ENCODE data around the gene CENPA.
A peak's percentile ranks its signal among the peaks of the same experiment; 100 is the strongest.

The CENPA gene

DNA sequence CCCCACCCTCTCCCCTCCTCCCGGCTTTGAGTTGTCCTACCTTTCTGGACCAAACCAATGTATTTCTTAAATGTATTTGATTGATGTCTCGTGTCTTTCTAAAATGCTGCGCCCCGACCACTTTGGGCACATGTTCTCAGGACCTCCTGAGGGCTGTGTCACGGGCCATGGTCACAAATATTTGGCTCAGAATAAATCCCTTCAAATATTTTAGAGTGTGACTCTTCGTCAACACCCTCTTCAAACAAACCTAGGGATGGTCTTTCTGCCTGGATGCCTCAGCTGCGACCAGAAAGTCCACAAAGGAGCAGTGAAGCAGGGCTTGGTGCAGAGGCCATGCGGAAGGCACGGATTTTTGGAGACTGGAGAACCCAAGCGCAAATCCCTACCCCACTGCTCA lies 22.8 kb upstream of the CENPA start:
- no peak for DNase-seq (ENCODE audit: low read depth)

DNA sequence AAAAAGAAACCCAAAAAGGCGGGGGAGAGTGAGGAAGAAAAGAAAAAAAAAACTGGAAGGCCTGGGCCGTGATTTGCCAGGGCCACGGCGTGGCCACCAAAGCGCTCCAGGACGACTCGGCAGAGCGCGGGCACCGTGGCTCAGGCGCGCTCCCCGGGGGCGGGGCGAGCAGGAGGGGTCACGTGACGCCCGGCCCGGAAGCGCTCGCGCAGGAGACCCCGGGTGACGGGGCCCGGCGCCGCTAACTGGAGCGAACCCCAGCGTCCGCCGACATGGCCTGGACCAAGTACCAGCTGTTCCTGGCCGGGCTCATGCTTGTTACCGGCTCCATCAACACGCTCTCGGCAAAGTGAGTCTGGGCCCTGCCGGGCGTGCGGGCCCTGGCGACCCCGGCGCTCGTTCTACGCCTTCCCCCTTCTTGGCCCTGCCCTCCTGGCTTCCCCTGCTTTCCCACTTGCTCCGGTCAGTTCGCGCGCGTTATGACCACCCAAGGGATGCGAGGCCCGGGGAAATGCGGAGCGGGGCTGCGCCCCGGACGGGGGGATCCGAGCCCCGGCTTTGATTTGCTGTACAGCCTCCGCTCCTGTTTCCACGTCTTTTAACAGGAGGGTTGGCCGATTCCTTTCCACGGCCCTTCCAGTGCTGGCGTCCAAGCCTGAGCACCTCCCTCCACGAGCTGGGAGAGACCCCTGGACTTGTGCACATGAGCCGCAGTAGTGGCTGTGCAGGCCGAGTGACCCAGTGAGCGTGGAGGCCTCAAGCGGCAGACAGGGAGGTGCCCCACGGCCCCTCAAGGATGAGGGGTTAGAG lies 21.6 kb upstream of the CENPA start, which contains the start of gene SLC35F6:
SLC35F6 (plus strand) TSS at position 207 of the 810 bp plus-strand sequence; CDS start at position 273, 66 bp downstream.
- DNase-seq (ENCODE audit: low read depth), result peak; percentile 80

DNA sequence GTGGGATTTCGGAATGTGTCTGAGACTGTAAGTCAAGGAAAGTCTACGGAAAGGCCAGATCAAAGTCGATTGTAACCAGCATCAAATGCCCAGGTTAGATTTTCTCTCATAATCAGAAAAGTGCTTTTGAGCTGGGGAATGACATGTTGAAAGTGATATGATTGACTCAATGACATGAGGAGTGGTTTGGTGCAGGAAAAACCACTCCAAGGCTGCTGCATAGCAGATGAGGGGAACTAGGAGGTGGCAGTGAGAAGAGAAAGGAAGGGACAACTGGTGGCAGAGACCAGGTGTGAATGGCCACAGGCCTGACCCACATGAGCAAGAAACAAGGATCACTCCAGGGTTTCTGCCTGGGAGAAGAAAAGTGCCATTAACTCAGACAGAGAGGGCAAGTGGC lies 20.9 kb upstream of the CENPA start:
- DNase-seq (ENCODE audit: low read depth), result no peak

DNA sequence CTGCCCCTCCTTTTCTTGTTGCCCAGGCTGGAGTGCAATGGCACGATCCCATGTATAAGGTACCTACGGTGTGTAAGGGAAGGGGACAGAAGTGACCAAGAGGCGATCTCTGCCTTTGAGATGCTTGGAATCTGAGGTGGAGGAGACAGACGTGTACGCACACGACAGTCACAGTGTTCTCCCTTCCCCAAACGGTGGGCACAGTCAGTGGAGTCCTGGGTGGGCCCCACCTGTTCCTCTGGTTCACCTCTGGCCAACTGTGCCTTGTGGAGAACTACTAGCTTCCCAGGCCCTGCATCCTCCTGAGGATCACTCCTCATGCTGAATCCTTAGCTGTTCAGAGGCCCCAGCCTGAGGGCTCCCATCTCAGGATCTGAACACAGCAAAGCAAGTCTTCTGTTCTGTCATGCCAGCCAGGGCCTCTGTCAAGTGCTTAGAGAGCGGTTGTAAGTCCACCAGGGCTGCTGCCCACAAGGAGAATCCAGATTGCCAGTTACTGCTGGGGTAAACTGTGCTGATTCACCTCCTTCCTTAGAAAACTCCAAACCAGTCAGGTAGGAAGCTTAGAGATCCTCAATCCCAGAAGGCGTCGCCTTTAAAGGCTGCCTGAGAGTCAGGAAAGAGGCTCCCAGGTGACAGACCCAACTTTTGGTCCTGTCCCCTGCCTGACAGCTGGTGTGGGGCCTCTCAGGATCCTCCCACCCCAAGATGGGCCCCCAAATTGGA lies 20.2 kb upstream of the CENPA start:
- DNase-seq (ENCODE audit: low read depth), result no peak

DNA sequence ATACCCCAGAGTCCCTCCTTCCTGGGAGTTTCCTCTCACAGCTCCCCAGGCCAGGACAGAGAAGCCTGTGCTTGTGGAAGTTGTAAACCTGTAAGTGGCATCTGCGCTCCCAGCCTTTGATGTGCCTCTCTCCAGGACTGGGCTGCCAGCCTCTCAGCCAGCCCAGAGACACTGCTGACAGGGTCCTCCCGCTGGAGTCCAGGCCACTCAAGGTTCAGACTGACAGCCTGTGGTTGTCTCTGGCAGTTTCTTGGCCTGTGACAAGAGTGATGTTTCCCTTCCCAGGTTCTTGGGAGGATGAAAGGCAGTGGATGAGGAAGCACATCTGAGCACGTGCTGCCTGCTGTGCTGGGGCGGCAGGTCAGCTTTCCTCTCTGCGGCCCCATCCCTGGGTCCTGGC lies 18.7 kb upstream of the CENPA start:
- DNase-seq (ENCODE audit: low read depth), result no peak

DNA sequence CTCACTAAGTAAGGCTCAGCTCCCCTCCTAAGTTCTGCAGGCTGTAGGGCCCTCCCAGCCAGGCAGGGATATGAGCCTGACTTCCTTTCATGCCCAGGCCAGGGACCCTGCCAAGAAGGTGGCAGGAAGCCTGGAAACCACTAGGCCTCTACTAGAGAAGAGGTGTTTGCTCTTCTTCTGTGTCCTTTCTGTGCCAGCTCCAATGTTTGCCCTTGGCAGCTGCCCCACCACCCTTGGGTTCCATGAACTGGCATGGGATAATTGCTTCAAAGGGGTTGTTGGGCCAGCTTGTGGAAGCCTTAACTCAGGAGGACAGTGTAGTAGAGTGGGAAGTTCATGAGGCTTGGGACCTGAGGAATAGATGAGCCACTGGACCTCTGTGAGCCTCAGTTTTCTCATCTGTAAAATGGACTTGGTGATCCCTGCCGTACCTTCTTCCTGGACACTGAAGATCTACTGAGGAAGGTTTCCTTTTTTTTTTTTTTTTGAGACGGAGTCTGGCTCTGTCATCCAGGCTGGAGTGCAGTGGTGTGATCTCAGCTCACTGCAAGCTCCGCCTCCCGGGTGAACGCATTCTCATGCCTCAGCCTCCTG lies 17.9 kb upstream of the CENPA start:
- DNase-seq (ENCODE audit: low read depth), result no peak

DNA sequence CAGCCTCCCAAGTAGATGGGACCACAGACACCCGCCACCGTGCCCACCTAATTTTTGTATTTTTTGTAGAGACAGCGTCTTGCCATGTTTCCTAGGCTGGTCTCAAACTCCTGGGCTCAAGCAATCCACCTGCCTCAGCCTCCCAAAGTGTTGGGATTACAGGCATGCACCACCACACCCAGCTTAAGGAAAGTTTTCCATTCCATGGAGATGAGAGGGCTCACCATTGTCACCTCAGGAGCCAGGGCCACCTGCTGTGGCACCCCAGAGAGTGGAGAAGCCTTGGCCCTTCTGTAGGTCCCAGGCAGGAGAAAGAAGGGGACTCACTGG lies 17.1 kb upstream of the CENPA start:
- DNase-seq (ENCODE audit: low read depth), result no peak

DNA sequence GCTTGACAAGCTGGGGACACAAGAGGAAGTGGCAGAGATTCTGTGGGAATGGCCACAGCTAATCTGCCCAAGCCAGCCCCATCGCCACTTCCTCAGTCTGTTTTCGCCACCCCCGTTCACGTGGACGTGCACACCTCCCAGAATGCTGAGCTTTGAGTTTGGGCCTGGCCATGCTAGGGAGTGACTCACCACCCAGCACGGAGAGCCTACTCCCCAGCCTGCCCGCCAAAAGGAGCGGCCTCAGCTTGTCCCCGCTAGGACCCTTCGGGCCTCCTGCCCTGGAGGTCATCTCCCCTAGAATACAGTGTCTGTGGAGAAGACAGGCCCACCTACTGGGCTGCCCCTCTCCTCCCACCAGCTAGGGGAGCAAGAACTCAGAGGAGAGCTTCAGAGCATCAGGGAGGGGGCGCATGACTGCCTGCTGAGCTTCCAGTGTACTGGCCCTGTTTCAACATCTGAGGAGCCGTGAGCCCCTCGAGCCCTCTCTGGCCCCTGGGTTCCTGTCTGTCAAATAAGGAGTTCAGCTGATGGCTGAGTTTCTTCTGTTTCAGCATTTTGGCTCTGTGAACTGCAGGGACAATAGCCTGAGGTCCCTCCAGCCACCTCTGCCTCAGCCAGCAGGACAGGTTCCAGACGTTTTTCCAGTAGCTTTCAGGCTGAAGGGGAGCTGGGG lies 16.6 kb upstream of the CENPA start:
- DNase-seq (ENCODE audit: low read depth), result no peak

DNA sequence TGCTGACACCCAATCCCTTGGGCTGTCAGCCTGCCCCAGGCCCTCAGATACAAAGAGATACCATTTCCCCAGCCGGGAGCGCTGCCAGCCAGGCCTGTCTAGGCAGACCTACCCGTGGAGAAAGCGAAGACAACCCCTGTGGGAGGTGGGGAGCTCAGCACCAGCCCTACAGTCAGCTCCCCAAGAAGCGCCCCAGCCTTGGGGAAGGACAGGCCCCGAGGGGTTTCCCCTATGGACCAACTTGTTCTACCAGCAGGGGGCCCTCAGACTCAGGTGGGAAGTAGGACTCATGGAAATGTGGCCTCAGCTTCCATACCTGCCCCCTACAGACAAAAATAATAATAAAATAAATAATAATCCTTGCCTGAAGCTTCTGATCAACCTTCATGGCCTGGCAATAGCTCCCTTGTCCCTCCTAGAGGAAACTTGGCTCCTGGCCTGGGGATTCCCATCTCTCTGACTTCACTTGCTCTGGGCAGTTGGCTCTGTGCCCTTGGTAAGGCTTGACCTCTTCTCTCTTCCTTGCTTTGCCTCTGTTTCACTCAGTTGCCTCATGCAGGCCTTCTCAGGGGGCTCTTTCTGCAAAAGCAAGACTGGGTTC lies 14.8 kb upstream of the CENPA start:
- no peak for DNase-seq (ENCODE audit: low read depth)

DNA sequence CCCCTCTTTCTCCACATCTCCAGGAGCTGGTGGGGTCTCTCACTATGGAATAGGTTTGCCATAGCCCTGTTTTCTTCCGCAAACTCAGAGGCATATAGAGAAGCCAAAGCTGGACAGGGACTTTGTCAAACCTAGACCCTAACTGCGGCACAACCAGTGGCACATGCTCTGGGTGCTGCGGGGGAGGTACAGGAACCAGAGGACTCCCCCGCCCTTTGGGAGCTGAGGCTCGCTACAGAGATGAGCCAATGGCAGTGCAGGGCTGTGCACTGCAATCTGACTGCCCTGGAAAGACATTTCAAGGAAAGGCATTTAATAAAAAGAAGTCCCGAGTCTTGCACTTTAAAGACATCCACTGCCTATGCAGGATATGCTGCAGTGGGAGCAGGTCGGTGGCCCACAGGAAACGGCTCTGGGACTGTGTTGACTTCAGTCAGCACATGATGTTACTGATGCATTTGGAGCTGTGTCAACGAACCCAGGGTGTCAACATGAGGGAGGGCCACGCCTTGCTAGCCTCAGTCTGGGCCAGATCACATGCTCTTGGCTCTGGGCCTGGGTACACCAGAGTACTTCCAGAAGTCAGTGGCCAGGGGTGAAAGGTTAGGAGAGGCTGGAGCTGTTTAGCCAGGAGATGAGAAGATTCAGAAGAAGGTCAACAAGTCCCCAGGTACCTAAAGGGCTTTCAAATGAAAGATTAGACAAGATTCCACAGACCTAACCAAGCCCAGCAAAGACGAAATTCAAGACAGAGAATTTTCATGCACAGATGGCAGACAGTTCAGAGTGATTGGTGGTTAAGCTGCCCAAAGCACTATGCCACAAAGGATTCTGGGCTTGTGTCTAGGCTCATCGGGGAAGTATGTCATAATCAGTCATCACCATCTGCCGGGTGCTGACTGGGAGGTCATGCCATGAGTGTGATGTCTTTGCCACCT lies 13.5 kb upstream of the CENPA start:
- no peak for DNase-seq (ENCODE audit: low read depth)

DNA sequence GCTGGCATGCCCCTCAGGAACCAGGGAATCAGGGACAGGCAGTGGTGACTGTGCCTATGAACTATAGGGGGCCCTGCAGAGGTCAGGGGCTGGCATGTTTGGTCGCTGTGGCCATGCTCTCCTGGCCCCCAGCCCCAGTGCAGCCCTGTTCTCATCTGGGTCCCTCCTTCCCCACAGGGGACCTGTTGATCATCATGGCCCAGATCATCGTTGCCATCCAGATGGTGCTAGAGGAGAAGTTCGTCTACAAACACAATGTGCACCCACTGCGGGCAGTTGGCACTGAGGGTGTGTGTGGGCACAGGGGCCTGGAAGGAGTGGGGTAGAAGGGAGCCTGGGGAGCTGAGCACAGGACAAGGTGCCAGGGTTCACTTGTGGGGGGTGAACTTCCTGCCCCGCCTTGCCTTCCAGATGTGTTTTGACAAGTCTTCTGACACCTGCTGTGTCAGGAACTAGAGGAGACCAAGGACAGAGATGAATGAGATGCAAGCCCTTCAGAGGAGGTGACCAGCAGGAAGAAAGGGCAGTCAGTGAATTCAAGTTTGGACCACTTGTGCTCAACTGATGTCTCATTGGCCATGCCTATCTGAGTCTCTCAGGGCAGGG lies 9.6 kb upstream of the CENPA start:
- no peak for DNase-seq (ENCODE audit: low read depth)

DNA sequence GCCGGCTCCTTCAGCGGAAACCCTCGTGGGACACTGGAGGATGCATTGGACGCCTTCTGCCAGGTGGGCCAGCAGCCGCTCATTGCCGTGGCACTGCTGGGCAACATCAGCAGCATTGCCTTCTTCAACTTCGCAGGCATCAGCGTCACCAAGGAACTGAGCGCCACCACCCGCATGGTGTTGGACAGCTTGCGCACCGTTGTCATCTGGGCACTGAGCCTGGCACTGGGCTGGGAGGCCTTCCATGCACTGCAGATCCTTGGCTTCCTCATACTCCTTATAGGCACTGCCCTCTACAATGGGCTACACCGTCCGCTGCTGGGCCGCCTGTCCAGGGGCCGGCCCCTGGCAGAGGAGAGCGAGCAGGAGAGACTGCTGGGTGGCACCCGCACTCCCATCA lies 7.8 kb upstream of the CENPA start:
- DNase-seq (ENCODE audit: low read depth), result no peak

DNA sequence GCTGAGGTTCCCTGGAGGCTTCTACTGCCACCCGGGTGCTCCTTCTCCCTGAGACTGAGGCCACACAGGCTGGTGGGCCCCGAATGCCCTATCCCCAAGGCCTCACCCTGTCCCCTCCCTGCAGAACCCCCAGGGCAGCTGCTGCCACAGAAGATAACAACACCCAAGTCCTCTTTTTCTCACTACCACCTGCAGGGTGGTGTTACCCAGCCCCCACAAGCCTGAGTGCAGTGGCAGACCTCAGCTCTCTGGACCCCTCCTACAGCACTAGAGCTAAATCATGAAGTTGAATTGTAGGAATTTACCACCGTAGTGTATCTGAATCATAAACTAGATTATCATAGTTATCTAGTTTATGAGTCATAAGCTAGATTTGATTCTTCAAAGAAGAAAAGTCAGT lies 7.3 kb upstream of the CENPA start:
- no peak for DNase-seq (ENCODE audit: low read depth)

DNA sequence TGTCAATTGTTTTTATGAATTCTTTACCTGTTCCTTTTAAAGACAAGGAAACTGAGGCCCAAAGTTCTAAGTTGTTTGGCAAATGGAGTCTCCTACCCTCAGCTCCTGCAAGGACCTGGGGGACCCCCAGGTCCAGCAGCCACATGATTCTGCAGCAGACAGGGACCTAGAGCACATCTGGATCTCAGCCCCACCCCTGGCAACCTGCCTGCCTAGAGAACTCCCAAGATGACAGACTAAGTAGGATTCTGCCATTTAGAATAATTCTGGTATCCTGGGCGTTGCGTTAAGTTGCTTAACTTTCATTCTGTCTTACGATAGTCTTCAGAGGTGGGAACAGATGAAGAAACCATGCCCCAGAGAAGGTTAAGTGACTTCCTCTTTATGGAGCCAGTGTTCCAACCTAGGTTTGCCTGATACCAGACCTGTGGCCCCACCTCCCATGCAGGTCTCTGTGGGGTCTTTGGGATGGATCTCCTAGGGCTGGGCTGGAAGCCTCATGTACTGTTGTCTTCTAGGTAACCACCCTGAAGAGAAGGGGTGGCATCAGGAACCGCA lies 5.6 kb upstream of the CENPA start:
- DNase-seq (ENCODE audit: low read depth), result no peak

DNA sequence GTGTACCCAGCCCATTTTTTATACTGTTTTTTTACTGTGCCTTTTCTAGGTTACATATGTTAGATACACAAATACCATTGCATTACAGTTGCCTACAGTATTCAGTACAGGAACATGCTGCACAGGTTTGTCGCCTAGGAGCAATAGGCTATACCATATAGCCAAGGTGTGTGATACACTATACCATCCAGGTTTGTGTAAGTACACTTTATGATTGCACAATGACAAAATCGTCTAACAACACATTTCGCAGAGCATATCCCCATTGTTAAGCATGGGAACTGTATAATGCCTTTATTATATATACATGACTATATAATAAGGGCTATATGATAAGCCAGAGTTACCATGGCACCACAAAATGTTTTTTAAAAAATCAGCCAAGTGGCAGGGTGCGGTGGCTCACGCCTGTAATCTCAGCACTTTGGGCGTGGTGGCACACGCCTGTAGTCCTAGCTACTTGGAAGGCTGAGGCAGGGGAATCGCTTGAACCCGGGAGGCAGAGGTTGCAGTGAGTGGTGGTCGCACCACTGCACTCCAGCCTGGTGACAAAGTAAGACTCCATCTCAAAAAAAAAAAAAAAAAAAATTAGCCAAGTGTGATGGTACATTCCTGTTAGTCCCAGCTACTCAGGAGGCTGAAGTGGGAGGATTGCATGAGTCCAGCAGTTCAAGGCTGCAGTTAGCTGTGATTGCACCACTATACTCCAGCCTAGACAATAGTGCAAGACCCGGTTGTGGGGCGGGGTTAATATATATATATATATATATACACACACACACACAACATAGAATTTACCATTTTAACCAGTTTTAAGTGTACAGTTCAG lies 2.8 kb upstream of the CENPA start:
- DNase-seq (ENCODE audit: low read depth), result no peak

DNA sequence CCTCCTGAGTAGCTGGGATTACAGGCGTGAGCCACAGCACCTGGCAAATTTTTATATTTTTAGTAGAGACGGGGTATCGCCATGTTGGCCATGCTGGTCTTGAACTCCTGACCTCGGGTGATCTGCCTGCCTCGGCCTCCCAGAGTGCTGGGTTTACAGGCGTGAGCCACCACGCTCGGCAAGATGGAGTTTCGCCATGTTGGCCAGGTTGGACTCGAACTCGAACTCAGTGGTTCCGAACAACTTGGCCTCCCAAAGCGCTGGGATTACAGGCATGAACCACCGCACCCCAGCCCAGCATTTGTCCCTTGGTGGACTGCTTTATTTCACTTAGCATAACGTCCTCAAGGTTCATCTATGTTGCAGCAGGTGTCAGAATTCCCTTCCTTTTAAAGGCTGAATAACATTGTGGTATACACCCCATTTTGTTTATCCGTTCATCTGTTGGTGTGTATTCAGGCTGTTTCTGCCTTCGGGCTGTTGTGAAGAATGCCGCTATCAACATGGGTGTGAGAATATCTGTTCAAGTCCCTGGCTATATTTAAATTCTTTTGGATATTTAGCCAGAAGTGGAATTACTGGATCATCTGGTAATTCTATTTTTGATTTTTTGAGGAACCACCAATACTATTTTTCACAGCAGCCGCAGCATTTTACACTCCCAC lies 1.2 kb upstream of the CENPA start:
- DNase-seq (ENCODE audit: low read depth), result no peak

DNA sequence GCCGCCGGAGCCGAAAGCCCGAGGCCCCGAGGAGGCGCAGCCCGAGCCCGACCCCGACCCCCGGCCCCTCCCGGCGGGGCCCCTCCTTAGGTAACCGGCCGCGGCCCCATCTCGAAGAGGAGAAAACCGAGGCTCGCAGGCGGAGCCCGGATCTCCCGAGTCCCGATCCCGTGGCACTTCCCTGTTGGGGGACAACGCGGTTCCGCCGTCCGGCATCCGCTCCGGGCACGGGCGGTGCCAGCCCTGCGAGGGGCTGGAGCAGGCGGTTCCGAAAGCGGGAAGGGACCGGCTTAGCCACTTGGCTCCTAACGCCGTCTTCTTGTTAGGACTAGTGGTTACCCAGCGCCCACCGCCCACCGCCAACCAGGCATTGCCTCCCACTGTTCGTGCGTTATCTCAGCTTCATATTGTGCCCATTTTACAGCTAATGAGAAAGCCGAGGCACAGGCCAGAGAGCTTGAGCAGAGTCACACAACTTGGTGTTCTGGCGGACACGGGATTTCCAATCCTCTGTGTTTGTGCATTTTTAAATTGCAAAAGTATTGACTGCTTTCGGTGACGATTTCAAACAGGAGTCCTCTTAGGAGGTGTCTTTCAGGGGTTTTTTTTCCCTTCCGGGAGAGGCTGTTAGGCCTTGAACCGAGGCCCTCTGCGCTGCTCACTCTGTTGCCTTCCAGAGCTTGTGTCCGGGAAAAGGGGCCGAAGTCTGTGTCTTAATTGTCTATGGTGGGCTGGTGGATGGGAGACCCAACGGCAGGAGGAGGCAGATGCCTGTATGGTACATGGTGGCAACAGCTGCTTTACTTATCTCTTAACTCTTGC lies 562 bp downstream of the CENPA start:
- no peak for DNase-seq (ENCODE audit: low read depth)

DNA sequence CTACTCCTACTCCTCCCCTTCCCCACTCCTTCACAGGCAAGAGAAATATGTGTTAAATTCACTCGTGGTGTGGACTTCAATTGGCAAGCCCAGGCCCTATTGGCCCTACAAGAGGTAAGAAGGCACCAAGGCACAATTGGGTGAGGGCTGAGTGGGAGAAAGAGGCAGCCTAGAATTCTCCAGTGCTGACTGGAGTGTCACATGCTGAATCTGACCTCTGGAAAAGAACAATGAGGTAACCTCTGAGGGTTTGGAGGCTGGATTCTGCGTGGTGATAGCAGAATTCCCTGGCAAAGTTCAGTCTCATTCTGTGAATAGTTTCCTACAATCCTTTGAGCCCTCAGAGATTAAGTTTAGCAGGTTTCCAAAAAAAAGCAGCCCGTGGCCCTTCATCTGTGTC lies 6.9 kb downstream of the CENPA start:
- no peak for DNase-seq (ENCODE audit: low read depth)

Measured in activated T-helper 1 cell treated with Interleukin-2 at 50 U/mL for 16 hours (primary cell).